ENCODE measurements around the gene AZU1.

AZU1 gene

DNA sequence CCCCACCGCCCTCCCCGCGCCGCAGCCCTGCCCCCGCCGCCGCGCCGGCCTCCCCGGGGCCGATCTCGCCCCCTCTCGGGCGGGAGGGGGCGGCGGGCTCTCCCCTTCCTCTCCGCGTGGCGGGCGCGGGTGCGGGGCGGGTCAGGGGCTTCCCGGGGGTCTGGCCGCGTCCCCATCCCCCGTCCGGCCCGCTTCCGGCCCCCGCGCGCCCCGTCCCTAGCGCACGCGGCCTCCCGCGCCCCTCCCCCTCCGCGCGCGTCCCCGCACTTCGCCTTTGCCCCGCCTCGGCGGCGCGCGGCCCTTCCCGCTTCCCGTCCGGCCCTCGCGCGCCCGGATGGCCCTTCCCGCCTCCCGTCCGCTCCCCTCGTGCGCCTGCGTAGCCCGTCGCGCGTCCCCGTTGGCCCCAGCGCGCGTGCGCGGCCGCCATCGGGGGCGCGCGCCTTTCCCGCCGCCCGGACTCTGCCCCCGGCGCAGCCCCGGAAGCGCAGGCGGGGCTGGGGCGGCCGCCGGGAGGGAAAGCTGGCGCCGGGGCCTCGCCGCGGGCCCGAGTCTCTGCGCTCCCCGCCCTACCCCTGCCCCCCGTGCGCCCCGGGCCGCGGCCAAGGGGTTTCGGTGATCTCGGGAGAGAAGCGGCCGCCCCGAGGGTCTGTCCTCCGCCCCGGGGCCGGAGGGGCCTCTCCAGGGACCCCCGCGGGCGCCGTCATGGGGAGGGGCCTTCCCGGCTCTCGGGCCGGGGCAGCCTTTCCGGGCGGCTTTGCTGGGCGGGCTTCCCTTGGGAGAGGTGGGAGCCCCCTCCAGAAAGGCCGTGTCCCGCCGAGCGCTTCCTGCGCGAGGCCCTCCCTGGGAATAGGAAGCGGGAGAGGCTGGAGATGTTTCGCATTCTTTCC, 29.9 kb upstream of the AZU1 start:
- peak; percentile 93 for DNase-seq

DNA sequence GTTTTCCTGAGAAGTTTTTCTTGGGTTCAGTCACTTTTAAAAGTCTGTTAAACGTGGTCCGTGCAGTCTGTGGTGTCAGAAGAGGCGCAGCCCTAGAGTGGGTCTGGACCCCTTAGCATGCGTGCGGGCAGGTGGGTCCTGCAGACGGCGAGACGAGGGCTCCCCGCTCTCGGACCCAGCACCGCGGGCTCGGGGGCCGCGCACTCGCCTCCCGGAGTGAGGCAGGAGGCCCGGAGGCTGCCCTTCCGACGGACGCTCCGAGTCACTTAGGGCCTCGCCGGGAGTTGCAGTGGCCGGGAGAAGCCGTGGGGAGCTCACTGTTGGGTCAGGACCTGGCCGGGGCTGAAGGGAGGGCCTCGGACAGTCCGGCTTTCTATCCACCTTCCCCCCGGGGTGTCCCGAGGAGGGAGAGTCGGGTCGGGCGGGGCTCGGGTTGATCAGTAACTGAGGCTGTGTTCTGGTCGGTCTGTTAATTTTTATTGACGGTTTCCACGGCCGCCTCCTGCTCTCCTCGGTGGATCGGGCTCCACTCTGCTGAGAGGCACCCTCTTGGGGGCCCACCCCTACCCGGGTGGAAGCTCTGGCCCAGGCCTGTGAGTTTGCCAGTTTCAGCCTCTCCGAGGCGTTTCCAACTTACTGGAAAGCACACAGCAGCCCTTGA, 29.1 kb upstream of the AZU1 start:
- DNase-seq: no peak

DNA sequence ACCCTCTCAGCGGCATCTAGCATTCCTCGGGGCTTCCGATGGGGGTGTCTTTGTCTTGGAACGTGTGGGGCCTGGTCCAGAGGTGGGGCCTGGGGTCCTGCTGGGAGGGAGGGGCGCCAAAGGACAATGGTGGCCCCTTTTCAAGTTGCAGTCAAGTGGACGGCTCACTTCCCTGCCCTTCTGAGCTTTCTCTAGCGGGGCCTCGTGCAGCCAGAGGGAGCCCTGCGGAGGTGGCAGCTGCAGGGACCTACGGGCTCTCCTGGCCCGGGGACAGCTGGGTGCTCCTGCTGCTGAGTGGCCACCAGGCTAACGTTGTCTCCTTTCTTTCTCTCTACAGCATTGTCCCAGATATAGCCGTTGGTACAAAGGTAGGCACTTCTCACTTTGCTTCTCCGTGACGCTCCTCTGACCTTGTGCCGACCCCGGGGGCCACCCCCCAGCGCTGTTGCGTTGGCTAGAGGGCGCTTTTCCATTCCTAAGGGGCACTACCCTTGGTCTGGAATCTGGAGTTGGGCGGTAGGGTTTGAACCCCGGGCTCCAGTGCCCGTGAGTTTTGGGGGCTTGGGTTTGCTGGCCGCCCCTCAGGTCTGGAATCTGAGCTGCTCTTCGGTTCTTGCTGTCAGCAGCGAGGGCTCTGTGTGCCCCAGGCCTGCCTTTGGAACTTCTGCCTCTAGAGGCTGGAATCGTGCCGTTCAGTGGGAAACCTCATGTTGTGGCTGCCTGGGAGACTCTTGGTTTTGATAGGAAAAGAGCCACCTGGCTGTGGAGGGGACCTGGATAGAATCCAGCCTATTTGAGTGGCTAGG, 28.4 kb upstream of the AZU1 start:
- no peak for DNase-seq

DNA sequence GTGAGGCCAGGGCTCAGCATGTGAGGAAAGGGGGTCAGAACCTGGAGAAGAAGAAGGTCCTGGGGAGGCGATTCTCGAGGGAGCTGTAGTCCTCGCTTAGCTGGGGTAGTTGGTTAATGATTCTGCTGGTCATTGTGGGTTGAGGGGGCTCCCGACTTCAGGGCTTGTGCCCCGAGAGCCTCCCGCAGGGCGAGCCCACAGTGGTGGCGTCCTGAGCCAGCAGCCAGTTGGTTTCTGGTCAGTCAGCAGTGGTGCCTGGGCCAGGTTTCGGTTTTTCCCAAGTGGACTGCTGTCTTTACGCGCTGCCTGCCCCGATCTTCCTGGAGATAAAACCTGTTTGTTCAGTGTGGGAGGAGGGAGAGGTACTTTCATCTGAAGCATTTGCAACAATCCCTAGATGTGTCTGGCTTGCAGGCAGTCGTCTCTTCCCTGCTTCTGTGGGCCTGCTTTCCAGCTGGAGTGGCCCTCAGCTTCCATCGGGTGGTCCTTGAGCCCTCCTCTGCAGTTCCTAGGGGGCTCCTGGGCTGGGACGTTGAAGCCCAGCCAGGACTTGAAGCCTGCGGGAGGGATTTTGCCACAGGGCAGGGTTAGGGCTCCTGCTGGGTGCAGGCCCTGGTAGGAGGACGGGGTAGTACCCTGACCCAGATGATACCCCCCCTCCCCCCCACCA, 27.1 kb upstream of the AZU1 start:
- no peak for DNase-seq

DNA sequence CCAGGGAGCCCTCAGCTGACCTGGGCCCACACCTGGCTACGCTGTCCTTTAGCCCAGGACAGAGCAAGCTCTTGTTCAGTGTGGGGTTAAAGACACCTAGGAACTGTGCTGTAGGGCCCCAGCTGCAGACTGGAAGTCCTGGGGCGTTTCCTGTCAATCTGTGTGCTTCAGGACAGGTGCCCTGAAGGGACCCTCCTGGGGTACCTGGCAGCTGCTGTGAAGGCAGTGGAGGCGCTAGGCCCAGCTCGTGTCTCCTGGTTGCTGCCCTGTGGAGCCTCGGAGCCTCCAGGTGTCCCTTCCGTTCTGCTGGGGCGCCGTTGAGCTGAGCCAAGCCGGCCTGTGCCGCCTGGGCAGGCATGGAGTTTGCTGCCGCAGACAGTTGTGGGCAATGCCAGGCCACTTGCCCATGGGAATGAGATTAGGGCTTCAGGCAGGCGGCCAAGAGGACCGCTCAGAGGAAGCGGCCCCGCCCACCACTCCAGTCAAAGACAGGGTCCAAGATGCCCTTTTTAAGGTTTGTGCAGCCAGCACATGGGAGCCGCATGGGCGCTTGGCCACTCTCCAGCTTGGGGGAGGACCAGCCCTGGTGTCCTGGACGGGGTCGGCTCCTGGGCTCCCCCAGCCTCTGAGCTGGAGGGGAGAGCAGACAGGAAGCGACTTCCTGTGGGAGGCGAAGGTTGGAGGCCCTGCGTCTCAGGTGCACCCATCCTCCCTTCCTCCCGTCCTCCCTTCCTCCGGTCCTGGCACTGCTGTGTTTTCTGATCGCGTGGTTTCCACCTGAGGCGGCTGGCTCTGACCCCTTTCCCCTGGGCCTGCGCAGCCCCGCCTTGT, 26.4 kb upstream of the AZU1 start:
- no peak for DNase-seq

DNA sequence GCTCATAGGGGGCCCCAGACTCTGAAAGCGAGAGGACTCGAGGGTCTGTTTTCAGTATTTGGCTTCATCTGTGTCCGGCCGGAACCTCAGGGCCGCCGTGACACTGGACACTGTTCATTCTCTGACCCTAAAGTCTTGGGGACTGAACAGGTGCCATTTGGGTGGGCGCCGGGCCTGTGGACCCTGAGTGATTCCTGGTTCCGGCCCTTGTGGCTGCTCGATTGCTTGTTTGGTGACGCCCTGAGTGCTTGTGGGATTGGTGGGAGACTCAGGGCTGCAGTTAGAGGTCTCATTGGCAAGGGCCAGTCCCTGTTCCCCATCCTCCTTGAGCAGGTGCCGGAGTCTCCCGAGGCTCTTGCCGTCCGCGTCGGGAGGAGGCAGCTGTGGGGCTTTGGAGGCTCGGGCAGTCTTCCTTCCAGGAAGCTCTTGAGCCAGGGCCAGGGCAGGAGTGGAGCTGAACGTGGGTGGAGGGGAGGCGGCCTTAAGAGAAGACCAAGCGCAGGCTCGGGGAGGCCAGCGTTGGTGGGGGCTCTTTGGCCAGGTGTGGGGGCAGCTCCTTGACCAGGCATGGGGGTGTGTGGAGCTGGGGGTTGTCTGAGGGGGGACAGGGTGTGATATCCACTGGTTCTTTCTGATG, 25.7 kb upstream of the AZU1 start:
- DNase-seq: no peak

DNA sequence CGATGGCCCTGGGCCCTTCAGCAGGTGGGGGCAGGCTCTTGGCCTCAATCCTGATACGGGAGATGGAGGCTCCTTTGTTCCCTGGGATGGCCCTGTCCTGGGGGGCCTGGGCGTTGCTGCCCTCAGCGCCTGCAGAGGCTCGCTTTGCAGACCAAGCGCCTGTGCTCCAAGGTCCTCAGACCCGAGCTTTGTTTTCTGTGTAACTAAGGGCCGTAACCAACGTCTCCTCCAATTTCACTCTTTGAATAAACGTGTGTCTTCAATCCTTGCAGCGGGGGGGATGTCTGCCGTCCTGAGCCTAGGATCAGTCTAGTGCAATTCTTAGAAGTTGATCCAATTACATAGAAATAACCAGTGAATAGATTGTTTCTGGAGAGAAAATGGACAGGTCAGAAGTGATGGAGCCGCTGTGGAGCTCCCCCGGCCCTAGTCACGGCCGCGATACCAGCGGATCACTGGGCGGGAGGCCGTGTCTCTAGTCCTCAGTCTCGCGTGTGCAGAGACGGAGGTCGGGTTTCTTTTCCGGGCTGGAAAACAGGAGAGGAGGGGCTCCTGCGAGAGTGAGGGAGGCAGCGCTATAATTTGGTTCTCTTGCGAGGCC, 25.0 kb upstream of the AZU1 start:
- no peak for DNase-seq

DNA sequence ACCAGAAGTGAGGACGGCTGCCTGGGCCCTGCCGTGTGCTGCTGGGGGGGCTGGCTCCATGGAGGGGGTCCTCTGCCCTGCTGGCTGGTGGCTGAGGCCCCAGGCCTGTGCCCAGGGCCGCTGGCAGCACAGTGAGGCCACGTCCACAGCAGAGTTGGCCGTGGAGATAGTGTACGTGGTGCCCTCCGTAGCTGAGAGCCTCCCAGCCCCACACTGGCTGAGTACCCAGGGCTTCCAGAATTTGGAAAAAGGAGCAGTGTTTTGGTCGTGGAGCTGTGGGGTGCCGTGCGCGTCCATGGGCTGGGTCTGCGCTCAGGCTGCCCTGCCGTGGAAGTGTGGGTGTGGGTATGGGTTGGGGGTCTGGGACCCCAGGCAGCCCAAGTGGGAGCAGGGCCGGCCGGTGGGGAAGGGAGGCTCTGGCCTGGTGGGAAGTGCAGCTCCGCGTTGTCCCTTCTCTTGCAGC, 24.5 kb upstream of the AZU1 start:
- no peak for DNase-seq

DNA sequence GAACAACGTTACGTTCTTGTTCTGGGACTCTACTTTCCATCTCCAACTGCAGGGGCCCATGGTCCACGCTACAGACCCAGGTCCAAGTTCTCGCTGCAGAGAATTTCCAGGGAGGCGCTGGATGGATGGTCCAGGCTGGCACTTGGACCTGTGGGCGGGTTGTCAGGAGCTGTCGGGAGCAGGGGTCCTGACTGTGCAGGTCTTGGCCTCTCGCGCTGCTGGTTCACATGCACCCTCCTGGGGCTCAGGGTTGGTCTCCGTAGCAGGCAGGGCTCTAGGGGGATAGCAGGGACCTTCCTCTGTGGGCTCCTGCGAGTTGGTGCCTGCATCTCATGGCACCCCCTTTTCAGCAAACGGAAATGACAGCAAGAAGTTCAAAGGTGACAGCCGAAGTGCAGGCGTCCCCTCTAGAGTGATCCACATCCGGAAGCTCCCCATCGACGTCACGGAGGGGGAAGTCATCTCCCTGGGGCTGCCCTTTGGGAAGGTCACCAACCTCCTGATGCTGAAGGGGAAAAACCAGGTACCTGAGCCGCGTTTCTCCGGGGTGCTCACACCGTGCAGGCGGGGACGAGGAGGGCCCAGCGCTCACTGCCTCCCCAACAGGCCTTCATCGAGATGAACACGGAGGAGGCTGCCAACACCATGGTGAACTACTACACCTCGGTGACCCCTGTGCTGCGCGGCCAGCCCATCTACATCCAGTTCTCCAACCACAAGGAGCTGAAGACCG, 23.8 kb upstream of the AZU1 start:
- DNase-seq: no peak

DNA sequence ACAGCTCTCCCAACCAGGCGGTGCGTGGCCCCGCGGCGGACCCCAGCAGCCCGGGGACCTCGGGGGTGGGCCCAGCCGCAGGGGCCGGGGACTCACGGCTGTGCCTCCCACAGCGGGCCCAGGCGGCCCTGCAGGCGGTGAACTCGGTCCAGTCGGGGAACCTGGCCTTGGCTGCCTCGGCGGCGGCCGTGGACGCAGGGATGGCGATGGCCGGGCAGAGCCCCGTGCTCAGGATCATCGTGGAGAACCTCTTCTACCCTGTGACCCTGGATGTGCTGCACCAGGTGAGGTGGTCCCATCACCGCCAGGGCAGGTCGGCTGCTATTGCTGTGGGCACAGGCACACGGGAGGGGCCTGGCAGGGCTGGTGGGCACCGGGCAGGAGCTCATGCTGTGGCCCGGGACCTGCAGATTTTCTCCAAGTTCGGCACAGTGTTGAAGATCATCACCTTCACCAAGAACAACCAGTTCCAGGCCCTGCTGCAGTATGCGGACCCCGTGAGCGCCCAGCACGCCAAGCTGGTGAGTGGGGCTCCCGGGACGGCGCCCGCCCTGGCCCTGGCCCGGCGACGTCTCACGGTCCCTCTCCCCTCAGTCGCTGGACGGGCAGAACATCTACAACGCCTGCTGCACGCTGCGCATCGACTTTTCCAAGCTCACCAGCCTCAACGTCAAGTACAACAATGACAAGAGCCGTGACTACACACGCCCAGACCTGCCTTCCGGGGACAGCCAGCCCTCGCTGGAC, 23.0 kb upstream of the AZU1 start:
- no peak for DNase-seq

DNA sequence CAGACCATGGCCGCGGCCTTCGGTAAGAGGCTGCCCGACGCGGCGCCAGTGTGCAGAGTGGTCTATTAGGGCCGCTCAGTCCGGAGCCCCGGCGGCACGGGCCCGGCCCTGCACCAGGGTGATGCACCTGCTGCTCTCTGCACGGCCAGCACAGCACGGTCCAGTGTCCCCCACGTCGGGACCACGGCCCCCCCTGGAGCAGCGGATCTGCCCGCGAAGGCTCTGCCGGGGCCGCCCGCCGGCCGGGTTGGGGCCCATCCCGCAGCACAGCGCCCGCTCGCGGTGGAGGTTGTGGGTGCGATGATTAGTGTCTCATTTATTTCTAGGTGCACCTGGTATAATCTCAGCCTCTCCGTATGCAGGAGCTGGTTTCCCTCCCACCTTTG, 22.5 kb upstream of the AZU1 start:
- no peak for DNase-seq

DNA sequence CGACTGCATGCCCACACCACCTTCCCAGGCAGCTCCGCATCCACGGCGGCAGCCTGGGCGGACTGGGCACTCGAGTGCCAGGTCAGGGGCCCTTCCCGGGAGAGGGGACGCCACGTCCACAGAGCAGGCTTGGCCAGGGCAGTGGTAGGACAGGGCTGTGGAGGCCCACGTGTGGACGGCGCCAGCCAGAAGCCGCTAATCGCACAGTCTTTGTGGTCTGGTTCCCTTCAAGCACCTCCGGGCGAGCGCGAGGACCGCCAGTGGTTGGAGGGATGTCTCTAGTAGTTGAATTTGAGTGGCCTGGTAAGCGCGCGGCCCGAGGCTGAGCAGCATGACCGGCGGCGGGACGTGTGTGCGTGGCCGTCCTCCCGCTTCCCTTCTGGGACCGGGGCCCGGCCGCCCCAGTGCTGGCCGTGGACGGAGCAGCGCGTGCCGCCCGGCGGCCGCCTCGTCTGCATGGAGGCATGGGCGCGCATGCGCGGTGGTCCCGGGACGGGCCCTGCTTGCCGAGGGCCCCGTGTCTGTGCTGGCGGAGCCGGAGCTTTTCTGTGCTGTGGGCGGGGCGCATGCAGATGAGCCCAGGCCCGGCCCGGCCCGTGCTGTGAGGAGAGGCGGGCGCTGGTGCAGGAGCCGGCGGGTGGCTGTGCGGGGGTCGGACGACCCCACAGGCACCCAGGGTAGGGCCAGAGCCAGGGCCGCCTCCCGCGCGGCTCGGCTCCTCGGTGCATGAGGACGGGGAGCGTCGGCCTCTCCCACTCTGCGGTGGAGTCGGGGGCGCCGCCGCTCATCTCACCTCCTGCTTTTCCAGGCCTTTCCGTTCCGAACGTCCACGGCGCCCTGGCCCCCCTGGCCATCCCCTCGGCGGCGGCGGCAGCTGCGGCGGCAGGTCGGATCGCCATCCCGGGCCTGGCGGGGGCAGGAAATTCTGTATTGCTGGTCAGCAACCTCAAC, 21.8 kb upstream of the AZU1 start:
- DNase-seq: no peak

DNA sequence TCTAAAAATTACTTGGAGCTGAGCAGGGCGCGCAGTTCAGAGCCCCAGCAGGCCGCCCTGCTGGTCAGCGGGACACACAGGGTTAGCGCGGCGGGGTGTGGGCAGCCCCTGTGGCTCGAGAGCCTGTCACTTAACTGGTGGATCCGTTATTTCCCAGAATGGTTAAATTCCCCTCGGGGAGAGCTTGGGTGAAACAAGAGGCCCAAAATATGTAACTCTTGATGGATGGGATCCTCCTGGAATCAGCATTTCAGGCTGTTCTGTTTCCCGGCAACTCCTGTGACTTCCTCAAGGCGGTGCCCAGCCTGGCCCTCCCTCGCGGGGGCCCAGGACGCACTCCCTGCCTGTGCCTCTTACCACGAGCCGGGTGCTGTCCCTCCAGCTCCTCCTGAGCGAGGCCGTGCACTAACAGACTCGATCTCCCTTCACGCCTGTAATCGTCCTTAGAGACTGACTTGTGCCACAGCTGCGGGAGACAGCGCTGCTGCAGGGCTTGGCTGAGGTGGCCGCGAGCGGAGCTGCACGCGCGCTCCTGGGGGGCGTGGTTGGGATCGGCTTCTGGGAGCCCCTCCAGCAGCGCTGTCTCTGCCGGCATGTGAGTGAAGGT, 20.7 kb upstream of the AZU1 start:
- no peak for DNase-seq

DNA sequence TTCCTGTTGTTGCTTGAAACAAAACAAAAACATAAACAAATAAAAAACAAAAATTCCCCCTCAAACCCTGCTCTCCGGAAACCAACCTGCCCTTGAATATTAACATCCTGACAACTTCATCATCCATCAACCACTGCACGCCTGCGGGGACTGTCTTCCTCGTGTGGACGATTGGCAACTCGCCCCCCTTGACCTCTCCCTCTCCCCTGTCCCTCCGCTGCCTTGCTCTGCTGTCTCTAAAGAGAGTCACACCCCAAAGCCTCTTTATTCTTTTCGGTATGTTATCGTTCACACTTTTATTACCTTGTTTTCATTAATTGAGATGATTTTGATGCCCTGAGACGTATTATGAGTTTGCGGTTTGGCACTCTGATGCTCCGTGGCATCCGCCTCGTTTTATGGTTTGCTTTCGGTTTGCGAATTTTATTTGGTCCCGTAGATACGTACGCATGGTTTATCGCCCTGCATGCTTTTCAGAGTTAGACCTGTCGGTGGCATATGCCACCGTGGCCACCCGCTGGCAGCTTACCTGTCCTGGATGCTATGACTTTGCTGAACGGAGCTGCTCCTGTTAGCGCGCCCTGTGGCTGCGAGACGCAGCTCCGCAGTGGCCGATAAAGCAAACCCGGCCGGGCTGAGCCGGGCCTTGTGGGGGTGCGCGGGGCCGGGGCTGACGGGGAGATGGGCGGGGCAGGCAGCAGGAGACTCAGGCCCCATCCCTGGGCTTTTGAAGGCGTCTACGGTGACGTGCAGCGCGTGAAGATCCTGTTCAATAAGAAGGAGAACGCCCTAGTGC, 19.8 kb upstream of the AZU1 start:
- no peak for DNase-seq

DNA sequence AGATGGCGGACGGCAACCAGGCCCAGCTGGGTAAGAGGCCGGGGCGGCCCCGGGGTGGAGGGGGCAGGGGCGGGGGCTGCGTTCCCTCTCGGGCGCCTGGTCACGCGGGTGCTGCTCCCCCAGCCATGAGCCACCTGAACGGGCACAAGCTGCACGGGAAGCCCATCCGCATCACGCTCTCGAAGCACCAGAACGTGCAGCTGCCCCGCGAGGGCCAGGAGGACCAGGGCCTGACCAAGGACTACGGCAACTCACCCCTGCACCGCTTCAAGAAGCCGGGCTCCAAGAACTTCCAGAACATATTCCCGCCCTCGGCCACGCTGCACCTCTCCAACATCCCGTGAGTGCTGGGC, 19.2 kb upstream of the AZU1 start:
- no peak for DNase-seq

DNA sequence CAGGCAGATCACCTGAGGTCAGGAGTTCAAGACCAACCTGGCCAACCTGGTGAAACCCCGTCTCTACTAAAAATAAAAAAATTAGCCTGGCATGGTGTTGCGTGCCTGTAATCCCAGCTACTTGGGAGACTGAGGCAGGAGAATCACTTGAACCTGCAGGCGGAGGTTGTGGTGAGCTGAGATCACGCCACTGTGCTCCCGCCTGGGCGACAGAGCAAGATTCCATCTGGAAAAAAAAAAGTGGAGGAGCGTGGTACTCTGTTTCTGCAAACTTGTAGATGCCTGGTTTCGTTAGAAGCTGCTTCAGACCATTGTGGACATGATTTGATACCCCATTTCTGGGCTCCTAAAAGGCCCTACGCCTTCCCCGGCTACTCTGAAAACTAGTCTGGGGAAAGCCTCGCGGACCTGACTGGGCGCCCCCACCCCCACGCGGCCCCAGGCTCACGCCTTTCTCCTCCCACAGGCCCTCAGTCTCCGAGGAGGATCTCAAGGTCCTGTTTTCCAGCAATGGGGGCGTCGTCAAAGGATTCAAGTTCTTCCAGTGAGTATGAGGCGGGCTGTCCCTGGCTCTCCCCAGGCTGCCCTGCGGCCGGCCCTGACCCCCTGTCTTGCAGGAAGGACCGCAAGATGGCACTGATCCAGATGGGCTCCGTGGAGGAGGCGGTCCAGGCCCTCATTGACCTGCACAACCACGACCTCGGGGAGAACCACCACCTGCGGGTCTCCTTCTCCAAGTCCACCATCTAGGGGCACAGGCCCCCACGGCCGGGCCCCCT, 17.4 kb upstream of the AZU1 start:
- no peak for DNase-seq

Measured in activated CD4-positive, alpha-beta T cell treated with anti-CD3 and anti-CD28 coated beads for 48 hours (primary cell).